HG03520 (cell line): ENCODE data around the gene PCIF1.
A peak's percentile ranks its signal among the peaks of the same experiment; 100 is the strongest.

Experiments used
- ATAC-seq: cut with Tn5 transposase; IDR thresholded peaks from one replicate; pipeline ENCODE4 v1.9.1; 2021; ENCODE audit warnings: mild to moderate bottlenecking, moderate library complexity; ENCODE audit not compliant: unreplicated experiment

PCIF1 gene

DNA sequence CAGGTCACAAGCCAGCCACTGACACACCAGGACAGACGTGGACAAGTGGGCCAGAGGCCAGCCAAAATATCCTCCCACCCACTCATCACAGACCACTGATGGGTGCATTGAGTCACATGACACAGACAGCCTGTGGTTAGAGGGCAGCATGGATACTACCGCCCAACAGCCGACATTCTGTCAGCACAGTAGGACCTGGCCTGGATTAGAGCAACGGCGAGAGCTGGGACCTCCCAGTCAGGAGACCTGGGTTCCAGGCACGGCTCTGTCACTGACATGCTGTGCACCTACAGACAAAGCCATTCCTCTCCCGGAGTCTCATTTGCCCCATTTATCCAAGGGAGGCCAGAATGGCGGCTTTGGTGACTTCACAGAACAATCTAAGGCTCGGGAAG lies 29.5 kb downstream of the PCIF1 start:
- ATAC-seq, result no peak

DNA sequence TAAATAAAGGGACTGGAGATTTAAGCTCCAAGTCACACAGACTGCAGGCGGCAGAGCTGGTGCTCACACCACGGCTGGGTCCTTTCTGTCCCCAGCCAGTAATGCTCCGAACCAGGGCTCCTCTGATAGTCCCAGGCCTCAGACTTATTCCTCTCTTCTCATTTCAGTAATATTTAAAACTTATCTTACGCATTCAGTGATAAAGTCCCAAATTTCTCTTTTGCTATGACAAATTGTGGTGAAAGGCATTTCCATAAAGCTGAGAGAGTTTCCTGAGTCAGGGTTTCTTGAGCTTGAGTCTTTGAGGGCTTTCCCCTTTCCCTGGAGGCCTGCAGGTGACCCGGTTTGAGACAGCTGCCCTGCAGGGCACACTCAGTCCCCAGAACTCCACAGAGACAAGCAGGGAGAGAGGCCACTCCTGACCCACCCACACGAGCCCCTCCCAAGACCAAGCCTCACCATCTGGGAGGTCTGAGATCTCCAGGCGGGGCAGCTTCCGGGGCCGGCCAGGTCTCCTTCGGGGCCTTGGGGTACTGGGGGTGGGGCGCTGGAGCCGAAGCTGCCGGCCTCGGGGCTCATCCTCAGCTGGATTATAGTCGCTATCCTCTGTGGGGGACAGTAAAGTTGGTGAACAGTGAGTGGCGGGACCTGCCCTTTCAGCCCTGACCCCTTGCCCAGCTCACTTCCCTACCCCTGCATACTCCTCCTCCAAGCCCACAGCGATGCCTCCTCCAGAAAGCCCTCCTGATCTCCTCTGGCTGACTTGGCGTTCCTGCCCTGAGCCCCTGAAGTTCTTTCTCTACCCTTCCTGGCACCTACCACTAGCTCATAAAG lies 30.9 kb downstream of the PCIF1 start:
- ATAC-seq, result no peak

GRCh38 chr20:45967551-45968080 lies 33.1 kb downstream of the PCIF1 start:
- no peak for ATAC-seq

- no peak for ATAC-seq
These were observed 33.7 kb downstream of the PCIF1 start for GRCh38 chr20:45968081-45968671.

GRCh38 chr20:45968801-45969711 lies 34.6 kb downstream of the PCIF1 start:
- no peak for ATAC-seq

GRCh38 chr20:45969712-45970634 lies 35.5 kb downstream of the PCIF1 start:
- no peak for ATAC-seq

- no peak for ATAC-seq
These were observed 36.4 kb downstream of the PCIF1 start for GRCh38 chr20:45970646-45971424.

- ATAC-seq, result peak; percentile 17
These were observed 36.9 kb downstream of the PCIF1 start for GRCh38 chr20:45971425-45971674.

DNA sequence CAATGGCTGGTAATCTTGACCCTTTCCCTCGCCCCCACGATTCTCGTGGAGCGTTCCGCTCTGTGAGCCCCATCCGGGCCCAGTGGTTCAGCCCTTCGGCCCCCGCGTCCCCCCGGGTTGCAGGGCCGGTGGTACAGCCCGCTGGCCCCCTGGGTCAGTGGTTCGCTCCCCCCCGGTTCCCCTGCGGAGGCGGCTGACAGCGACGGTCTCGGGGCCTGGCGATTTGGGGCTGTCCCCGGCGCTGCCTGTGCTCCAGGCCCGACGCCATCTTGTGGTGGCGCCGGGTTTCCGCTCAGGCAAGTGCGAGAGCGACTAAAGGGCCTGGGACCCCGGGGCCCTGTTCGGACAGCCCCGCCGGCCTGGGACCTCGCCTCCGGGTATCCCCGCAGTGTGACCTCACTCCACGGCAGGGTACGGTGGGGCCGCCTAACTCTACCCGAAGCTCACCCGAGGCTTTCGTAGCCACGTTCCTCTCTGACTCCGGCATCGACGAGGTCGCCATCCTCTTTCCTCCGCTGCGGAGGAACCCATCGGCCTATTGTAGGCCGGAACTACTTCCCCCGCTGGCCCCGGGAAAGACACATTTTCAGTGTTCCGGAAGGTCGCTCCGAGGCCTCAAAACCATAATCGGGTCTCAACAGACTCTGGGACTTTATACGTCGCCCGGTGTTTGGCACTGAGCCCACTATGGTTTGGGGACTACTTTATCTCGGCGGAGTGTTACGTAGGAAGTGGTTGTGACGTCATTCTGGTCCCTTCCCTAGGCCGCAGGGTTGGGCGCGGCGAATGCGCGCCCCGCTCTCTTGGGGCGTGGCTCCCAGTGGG lies 37.4 kb downstream of the PCIF1 start, which contains the start of gene ZNF335:
Gene ZNF335 (minus strand): TSS at position 529 of the 825 bp plus-strand sequence. CDS start 793 bp downstream, outside the sequence.
- peak; percentile 62 for ATAC-seq

- ATAC-seq, result no peak
These were observed 38.2 kb downstream of the PCIF1 start for GRCh38 chr20:45972500-45973183.

GRCh38 chr20:45974896-45975565 lies 40.5 kb downstream of the PCIF1 start:
- ATAC-seq, result no peak

- ATAC-seq, result no peak
These were observed 41.2 kb downstream of the PCIF1 start for GRCh38 chr20:45975686-45976085.

GRCh38 chr20:45976086-45976485 lies 41.6 kb downstream of the PCIF1 start:
- no peak for ATAC-seq

GRCh38 chr20:45981261-45981660 lies 46.8 kb downstream of the PCIF1 start:
- ATAC-seq, result no peak

DNA sequence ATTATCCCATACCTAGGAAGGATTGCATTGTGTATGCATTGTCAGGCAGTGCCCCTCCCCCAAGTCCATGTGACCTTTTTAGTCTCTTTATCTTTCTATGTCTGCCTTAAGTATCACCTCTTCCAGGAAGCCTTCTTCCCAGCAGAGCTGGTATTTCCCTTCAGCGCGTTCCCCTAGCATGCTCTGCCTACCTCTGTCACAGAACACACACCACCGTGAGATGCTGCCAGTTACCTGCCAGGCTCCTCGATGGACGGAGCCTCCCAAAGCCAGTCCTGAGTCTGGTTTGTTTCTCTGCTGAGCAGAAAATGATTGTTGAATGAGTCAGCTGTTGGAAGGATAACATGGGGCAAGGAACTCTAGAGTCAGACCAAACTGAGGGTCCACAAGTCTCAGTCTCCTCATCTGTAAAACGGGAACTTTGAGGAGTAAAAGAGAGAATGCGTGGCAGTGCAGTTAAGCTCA lies 48.8 kb downstream of the PCIF1 start:
- no peak for ATAC-seq

DNA sequence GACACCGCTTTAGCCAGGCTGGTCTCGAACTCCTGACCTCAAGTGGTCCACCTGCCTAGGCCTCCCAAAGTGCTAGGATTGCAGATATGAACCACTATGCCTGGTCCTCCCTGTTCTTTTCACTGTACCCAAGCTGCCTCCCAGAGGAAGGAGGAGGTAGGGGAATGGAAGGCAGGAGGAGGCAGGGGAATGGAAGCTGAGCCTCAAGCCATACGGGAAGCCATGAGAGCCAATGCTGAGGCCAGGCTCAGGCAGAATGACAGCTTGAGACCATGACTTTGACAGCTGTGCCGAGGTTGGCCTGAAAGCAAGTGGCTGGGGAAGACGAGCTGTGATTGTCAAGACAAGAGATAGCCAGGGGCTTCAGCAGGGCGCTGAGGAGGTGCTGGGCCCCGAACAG lies 51.1 kb downstream of the PCIF1 start:
- no peak for ATAC-seq

- ATAC-seq, result no peak
These were observed 52.8 kb downstream of the PCIF1 start for GRCh38 chr20:45987108-45987780.
